ENCODE data around the gene TDRD9.

TDRD9 gene

DNA sequence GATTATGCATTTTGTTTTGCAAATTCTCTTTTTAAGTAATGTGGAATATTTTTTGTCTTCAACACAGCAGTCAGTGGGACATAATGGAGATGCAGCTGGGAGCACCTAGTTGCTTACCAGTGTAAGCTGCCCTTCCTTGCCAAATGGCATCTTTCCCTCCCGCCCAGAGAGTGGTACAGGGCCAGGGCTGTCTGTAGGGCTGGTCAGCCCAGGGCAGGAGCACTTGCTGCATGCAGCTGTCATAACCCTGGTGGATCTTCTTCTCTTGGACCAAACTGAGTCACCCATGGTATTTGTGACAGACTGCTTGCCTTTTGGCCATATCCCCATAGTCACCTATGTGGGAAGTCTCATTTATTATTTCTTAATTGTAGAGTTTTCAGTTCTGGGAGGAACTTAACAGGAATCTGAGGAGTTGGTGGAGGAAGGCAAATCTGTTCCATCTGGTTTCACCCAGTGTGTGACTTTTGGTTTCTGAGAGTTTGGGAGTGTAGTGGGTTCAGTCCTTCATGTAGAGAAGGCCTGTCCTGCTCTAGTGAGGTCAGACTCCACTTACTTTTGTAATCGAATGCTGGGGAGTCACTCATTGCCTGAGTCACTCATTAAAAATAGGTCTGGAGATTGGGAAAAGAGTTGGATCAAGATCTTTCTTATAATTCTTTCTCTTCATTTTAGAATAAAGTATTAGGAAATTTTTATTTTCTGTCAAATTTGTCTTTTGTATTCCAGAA is 95.2 kb downstream of the TDRD9 start:
- no peak for TF ChIP-seq POLR2A (IDR thresholded peaks at IDR 0.05; ENCODE audit: extremely low read depth, insufficient read length)
- no peak for TF ChIP-seq MAX (IDR thresholded peaks at IDR 0.05; ENCODE audit: low read depth, low read length)
- TF ChIP-seq, protein P1, sequence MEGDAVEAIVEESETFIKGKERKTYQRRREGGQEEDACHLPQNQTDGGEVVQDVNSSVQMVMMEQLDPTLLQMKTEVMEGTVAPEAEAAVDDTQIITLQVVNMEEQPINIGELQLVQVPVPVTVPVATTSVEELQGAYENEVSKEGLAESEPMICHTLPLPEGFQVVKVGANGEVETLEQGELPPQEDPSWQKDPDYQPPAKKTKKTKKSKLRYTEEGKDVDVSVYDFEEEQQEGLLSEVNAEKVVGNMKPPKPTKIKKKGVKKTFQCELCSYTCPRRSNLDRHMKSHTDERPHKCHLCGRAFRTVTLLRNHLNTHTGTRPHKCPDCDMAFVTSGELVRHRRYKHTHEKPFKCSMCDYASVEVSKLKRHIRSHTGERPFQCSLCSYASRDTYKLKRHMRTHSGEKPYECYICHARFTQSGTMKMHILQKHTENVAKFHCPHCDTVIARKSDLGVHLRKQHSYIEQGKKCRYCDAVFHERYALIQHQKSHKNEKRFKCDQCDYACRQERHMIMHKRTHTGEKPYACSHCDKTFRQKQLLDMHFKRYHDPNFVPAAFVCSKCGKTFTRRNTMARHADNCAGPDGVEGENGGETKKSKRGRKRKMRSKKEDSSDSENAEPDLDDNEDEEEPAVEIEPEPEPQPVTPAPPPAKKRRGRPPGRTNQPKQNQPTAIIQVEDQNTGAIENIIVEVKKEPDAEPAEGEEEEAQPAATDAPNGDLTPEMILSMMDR (IDR thresholded peaks at IDR 0.05; ENCODE audit: low read depth, low read length) = no peak
- TF ChIP-seq MYC (IDR thresholded peaks at IDR 0.05; ENCODE audit: low read depth, low read length) = no peak
- H3K4me3 ChIP-seq (ENCODE audit: low read depth, low read length) = no peak overlapping the region
- DNase-seq (ENCODE audit: low read depth) = no peak

GRCh38 chr14:104025534-104025933 is 97.3 kb downstream of the TDRD9 start:
- TF ChIP-seq POLR2A (IDR thresholded peaks at IDR 0.05; ENCODE audit: extremely low read depth, insufficient read length) = no peak
- no peak for DNase-seq (ENCODE audit: low read depth)

DNA sequence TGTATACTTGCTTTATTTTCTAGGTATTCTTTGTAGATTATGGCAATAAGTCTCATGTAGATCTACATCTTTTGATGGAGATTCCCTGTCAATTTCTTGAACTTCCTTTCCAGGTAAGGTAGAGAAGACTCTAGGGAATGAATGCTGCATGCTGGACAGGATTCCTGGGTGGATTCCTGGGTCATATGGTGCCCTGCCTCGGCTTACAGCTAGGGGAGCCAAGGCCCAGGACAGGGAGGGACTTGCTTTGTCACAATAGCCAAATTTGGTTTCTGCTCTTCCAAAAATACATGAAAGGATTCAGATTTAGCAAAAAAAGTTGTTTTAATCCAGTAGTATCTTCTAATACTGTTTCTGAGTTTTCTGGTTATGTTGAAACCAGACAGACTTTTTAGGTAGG is 97.8 kb downstream of the TDRD9 start:
- DNase-seq (ENCODE audit: low read depth) = no peak
- H3K4me3 ChIP-seq (ENCODE audit: low read depth, low read length) = no peak overlapping the region
- TF ChIP-seq MYC (IDR thresholded peaks at IDR 0.05; ENCODE audit: low read depth, low read length) (no peak), MAX (IDR thresholded peaks at IDR 0.05; ENCODE audit: low read depth, low read length) (no peak), POLR2A (IDR thresholded peaks at IDR 0.05; ENCODE audit: extremely low read depth, insufficient read length) (no peak)
- TF ChIP-seq, protein P1 (IDR thresholded peaks at IDR 0.05; ENCODE audit: low read depth, low read length) = no peak

More at GRCh38 chr14:104025534-104025933, 97.3 kb downstream of the TDRD9 start:
- H3K4me3 ChIP-seq (ENCODE audit: low read depth, low read length) = no peak overlapping the region

GRCh38 chr14:104030958-104031357 is 102.7 kb downstream of the TDRD9 start:
- TF ChIP-seq MYC (IDR thresholded peaks at IDR 0.05; ENCODE audit: low read depth, low read length) (no peak), MAX (IDR thresholded peaks at IDR 0.05; ENCODE audit: low read depth, low read length) (no peak), POLR2A (IDR thresholded peaks at IDR 0.05; ENCODE audit: extremely low read depth, insufficient read length) (no peak)
- TF ChIP-seq, protein P1 (IDR thresholded peaks at IDR 0.05; ENCODE audit: low read depth, low read length) = no peak
- H3K4me3 ChIP-seq (ENCODE audit: low read depth, low read length) = no peak overlapping the region
- no peak for DNase-seq (ENCODE audit: low read depth)

- DNase-seq (ENCODE audit: low read depth) = no peak
- H3K4me3 ChIP-seq (ENCODE audit: low read depth, low read length) = no peak overlapping the region
- TF ChIP-seq, protein P1 (IDR thresholded peaks at IDR 0.05; ENCODE audit: low read depth, low read length) = no peak
- TF ChIP-seq POLR2A (IDR thresholded peaks at IDR 0.05; ENCODE audit: extremely low read depth, insufficient read length) = no peak
- TF ChIP-seq MAX (IDR thresholded peaks at IDR 0.05; ENCODE audit: low read depth, low read length) = no peak
- no peak for TF ChIP-seq MYC (IDR thresholded peaks at IDR 0.05; ENCODE audit: low read depth, low read length)
Measured at GRCh38 chr14:104031384-104031783, 103.1 kb downstream of the TDRD9 start.

DNA sequence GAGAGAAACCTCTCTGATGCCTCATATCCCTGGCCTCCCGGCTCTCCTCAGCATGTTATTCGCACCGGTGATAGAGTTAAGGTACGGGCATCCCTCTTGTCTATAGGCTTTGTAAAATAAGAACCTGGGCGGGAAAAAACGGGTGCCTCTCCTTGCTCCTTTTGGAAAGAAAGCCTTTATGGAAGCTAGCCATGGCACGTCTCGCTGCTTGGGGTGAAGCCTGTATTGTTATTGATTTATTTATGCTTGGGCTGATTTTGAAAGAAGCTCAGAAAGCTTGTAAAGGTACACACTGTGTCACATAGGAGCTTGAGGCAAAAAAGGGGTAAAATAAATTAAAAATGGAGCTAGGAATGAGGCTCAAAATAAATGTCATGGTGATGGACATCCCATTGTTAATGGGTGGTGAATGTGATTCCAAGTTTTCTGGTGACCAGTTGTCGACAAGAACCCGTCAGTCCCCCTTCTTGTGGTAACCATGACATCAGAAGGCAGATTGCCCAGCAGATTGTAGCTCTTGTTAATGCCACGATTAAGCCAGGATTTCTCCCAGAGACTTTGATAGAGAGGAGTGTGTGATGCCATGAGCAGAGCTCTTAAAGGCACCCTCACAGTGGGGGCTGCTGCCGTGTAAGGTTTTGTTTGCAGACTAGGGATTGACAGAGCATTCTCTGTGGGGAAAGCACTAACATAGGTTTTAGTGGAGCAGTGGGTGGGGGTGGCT is 106.9 kb downstream of the TDRD9 start:
- no peak for DNase-seq (ENCODE audit: low read depth)
- no peak overlapping the region for H3K4me3 ChIP-seq (ENCODE audit: low read depth, low read length)
- no peak for TF ChIP-seq MAX (IDR thresholded peaks at IDR 0.05; ENCODE audit: low read depth, low read length)
- no peak for TF ChIP-seq MYC (IDR thresholded peaks at IDR 0.05; ENCODE audit: low read depth, low read length)
- TF ChIP-seq, protein P1 (IDR thresholded peaks at IDR 0.05; ENCODE audit: low read depth, low read length) = no peak
- TF ChIP-seq POLR2A (IDR thresholded peaks at IDR 0.05; ENCODE audit: extremely low read depth, insufficient read length) = no peak
